Right cardiac atrium (tissue), 5 donors: ENCODE data around the gene CACYBP. TPM values are rescaled to one million over a fixed set of nuclear protein-coding genes. Genes with fewer than 3 reads are reported as not detected.
A peak's percentile ranks its signal among the peaks of the same experiment; 100 is the strongest.

Experiments
- ATAC-seq, 2 donors: fragments of 200-7000 bp; cut with Tn5 transposase; one replicate each; pipeline versions ENCODE4 v1.8.0 to v1.9.1; 2020; ENCODE audit warnings: moderate library complexity in 2 of 2, mild to moderate bottlenecking in 1 of 2
- DNase-seq, 3 donors: peaks; one replicate each; pipeline ENCODE4 v3.0.0-alpha.2; 2020
- H3K27ac ChIP-seq: one replicate; pipeline ENCODE4 v1.5.1; 2013; ENCODE audit warnings: mild to moderate bottlenecking, low read length, control low read depth, moderate library complexity
- H3K27me3 ChIP-seq: one replicate; pipeline ENCODE4 v1.6.1; 2013; ENCODE audit not compliant: control insufficient read depth, insufficient read depth
- H3K4me1 ChIP-seq: one replicate; pipeline ENCODE4 v1.6.1; 2013; ENCODE audit warnings: low read length; ENCODE audit not compliant: control insufficient read depth, insufficient read depth
- H3K4me3 ChIP-seq: one replicate; pipeline ENCODE4 v1.5.1; 2013; ENCODE audit warnings: low read length, control low read depth
- H3K9me3 ChIP-seq: one replicate; pipeline ENCODE4 v1.6.1; 2013; ENCODE audit warnings: low read length; ENCODE audit not compliant: control insufficient read depth
- WGBS: extraction: QIAGEN DNeasy Blood & Tissue Kit; methylation state at CpG from one replicate; pipeline ENCODE4 v1.1.7; 2013; 5-methylcytosine and 5-hydroxymethylcytosine counted together
- intact Hi-C, 4 donors: fragments of 100-400 bp; cut with DNase I; formaldehyde crosslinking; loops; one replicate each; pipeline versions ENCODE4 v1.11.0 to v1.14.0; 2022 to 2023
- long read RNA-seq, 4 donors: library from polyadenylated mRNA; unstranded; transcript quantifications; one replicate each; pipeline ENCODE4 v2.0.0, GENCODE V29; 2020 to 2021
- polyA plus RNA-seq: library from polyadenylated mRNA; stranded (reverse); fragments of 200-250 nt; gene quantifications from one replicate; pipeline ENCODE4 v1.2.3, GENCODE V29; 2013
- total RNA-seq, 4 donors: library from RNA; stranded (reverse); fragmentation: NEBNext Ultra II Directional; extraction: Animal tissue kit (Norgen Biotek cat#: 25700); gene quantifications; one replicate each; pipeline ENCODE4 v1.2.1, GENCODE V29; 2021
- donor health status: healthy with polysubstance abuse.
- donor health status: DM: no; HTN: yes; CAD: no.
- donor health status: DM: no; HTN: no; CAD: no.
- donor health status: DM: no; HTN: yes; CAD: no; lungs with severe emphysema.
- donor health status: DM: yes; HTN: yes; CAD: no.

Gene CACYBP, protein sequence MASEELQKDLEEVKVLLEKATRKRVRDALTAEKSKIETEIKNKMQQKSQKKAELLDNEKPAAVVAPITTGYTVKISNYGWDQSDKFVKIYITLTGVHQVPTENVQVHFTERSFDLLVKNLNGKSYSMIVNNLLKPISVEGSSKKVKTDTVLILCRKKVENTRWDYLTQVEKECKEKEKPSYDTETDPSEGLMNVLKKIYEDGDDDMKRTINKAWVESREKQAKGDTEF
- total RNA-seq (10 to 100 TPM; 52.9 to 81.1 (median 73.4) TPM), polyA plus RNA-seq (72.9 TPM)
- long read RNA-seq, donor 1, transcript CACYBP-201 (6 exons, 2,766 nt), result major isoform, 139 of 148 reads
- long read RNA-seq, donor 1, partial matches to known transcripts, result 1 of 148 reads
- long read RNA-seq, donor 1, other reads (novel, unspliced or antisense), result 3 of 148 reads
- long read RNA-seq, donor 2, transcript CACYBP-201 (6 exons, 2,766 nt), result major isoform, 55 of 59 reads
- long read RNA-seq, donor 2, partial matches to known transcripts, result 0 of 59 reads
- long read RNA-seq, donor 2, other reads (novel, unspliced or antisense), result 1 of 59 reads
- long read RNA-seq, donor 3, transcript CACYBP-201 (6 exons, 2,766 nt), result major isoform, 151 of 157 reads
- long read RNA-seq, donor 3, partial matches to known transcripts, result 0 of 157 reads
- long read RNA-seq, donor 3, other reads (novel, unspliced or antisense), result 2 of 157 reads
- long read RNA-seq, donor 4, transcript CACYBP-201 (6 exons, 2,766 nt), result major isoform, 50 of 52 reads
- long read RNA-seq, donor 4, partial matches to known transcripts, result 0 of 52 reads
- long read RNA-seq, donor 4, other reads (novel, unspliced or antisense), result 1 of 52 reads

- H3K27ac ChIP-seq, result peak within 1 kb of the TSS; percentile 92
- peak within 1 kb of the TSS; percentile 50 for H3K4me3 ChIP-seq
- peak; percentile 29 to 50 for ATAC-seq
- no peaks in the 10 kb centered on the region for H3K4me1 ChIP-seq
- no peaks in the 10 kb centered on the region for H3K27me3 ChIP-seq
- no peaks in the 10 kb centered on the region for H3K9me3 ChIP-seq
- WGBS, result under 1% methylated on average over 71 of the region's 71 CpGs
- DNase-seq, result peak in 1 of 3 donors; percentile 84
- intact Hi-C loops, result loop anchor here in 1 of 4 donors (5.0 kb wide), 1 partner anchor 228 kb away; no protein-coding TSS in a partner anchor
Observed at GRCh38 chr1:174999936-175000696, at the start of gene CACYBP. Gene CACYBP, plus strand, starts transcription at chr1:174999947. Its CDS starts 234 bp downstream, at chr1:175000181.

GRCh38 chr1:174953285-174954072, 46.3 kb upstream of the CACYBP start:
- Histone ChIP-seq H3K4me3 (no peak overlapping the region), H3K27me3 (no peaks in the 10 kb centered on the region), H3K9me3 (no peaks in the 10 kb centered on the region), H3K4me1 (peaks cover 6% of the 10 kb centered on the region), H3K27ac (no peak overlapping the region)
- DNase-seq, result no peak
- WGBS, result 66% methylated on average over 11 of the region's 11 CpGs
- intact Hi-C loops, result no loop called here
- no peak for ATAC-seq

- ATAC-seq (peak in 1 of 2 donors; percentile 83), DNase-seq (no peak)
- H3K27me3 ChIP-seq, result no peaks in the 10 kb centered on the region
- peaks cover 5% of the 10 kb centered on the region for H3K4me1 ChIP-seq
- H3K4me3 ChIP-seq, result no peak overlapping the region
- intact Hi-C loops, result no loop called here
- no peaks in the 10 kb centered on the region for H3K9me3 ChIP-seq
- no peak overlapping the region for H3K27ac ChIP-seq
Observed at GRCh38 chr1:174954073-174954460, 45.7 kb upstream of the CACYBP start.

- H3K4me1 ChIP-seq, result peaks cover 5% of the 10 kb centered on the region
- no peaks in the 10 kb centered on the region for H3K27me3 ChIP-seq
- no peak for DNase-seq
- 53% methylated on average over 3 of the region's 3 CpGs for WGBS
- intact Hi-C loops, result no loop called here
- ATAC-seq, result peak in 1 of 2 donors; percentile 22
- no peak overlapping the region for H3K27ac ChIP-seq
- H3K9me3 ChIP-seq, result no peaks in the 10 kb centered on the region
- no peak overlapping the region for H3K4me3 ChIP-seq
Observed at GRCh38 chr1:174954671-174955669, 44.8 kb upstream of the CACYBP start.

- peaks cover 5% of the 10 kb centered on the region for H3K4me1 ChIP-seq
- no peak for ATAC-seq
- no peak overlapping the region for H3K4me3 ChIP-seq
- DNase-seq, result no peak
- H3K27me3 ChIP-seq, result no peaks in the 10 kb centered on the region
- WGBS, result 93% methylated on average over 3 of the region's 3 CpGs
- H3K27ac ChIP-seq, result no peak overlapping the region
- intact Hi-C loops, result no loop called here
- H3K9me3 ChIP-seq, result no peaks in the 10 kb centered on the region
Observed at GRCh38 chr1:174956086-174956485, 43.7 kb upstream of the CACYBP start.

DNA sequence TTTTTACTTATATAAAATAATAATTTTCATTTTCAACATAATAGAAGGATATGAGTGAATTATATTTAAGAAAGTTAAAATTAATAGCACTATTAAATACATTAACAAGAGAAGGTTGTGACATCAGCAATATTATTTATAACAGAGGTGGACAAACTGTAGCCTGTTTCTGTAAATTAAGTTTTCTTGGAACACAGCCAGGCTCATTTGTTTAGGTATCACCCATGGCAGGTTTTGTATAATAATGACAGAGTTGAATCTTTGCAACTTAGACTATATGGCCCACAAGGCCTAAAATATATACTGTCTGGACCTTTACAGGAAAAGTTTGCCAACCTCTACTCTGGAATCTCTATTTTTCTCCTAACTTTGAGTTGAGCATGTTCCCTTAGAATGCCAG, 42.8 kb upstream of the CACYBP start:
- Histone ChIP-seq H3K4me1 (peaks cover 5% of the 10 kb centered on the region), H3K27me3 (no peaks in the 10 kb centered on the region), H3K9me3 (no peaks in the 10 kb centered on the region), H3K27ac (no peak overlapping the region), H3K4me3 (no peak overlapping the region)
- DNase-seq (no peak), ATAC-seq (no peak)
- intact Hi-C loops, result no loop called here

DNA sequence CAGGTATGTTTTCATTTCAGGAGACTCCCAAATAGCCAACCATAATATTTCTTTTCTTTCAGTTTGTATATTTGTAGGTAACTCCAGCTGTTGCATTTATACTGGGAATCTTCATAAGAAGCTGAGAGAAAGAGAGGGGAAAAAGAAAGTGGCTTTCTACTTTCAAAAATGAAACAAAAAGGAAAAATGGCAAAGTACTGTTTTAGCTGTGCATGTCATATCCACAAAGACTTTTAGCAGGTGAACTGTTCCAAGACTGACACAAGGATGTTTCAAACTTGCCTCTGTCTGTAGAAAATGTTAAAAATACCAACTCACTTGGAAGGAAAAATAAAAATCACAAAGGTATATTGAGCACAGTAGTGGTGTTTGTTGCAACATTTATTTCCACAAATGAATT, 41.9 kb upstream of the CACYBP start:
- H3K4me1 ChIP-seq, result peaks cover 5% of the 10 kb centered on the region
- no peaks in the 10 kb centered on the region for H3K27me3 ChIP-seq
- intact Hi-C loops, result no loop called here

GRCh38 chr1:174958396-174958795, 41.4 kb upstream of the CACYBP start:
- WGBS, result 42% methylated on average over 1 of the region's 1 CpG
- Histone ChIP-seq H3K27ac (no peak overlapping the region), H3K4me1 (peaks cover 5% of the 10 kb centered on the region), H3K4me3 (no peak overlapping the region), H3K9me3 (no peaks in the 10 kb centered on the region), H3K27me3 (no peaks in the 10 kb centered on the region)
- peak in 1 of 2 donors; percentile 70 for ATAC-seq
- DNase-seq, result no peak
- intact Hi-C loops, result no loop called here

More for the DNA sequence above, 41.9 kb upstream of the CACYBP start:
- ATAC-seq (no peak), DNase-seq (no peak)
- Histone ChIP-seq H3K4me3 (no peak overlapping the region), H3K9me3 (no peaks in the 10 kb centered on the region), H3K27ac (no peak overlapping the region)

- intact Hi-C loops, result no loop called here
- WGBS, result 92% methylated on average over 2 of the region's 2 CpGs
- H3K27me3 ChIP-seq, result no peaks in the 10 kb centered on the region
Observed at GRCh38 chr1:174960362-174960761, 39.4 kb upstream of the CACYBP start.

More at GRCh38 chr1:174960362-174960761, 39.4 kb upstream of the CACYBP start:
- DNase-seq (no peak), ATAC-seq (no peak)
- H3K9me3 ChIP-seq, result no peaks in the 10 kb centered on the region
- no peak overlapping the region for H3K27ac ChIP-seq
- no peak overlapping the region for H3K4me3 ChIP-seq
- peaks cover 3% of the 10 kb centered on the region for H3K4me1 ChIP-seq
